HG03457 (cell line): ENCODE measurements around the gene FAM78B.

Source experiments
- ATAC-seq: cut with Tn5 transposase; IDR thresholded peaks from one replicate; pipeline ENCODE4 v1.9.1; 2021; ENCODE audit warnings: moderate number of reproducible peaks; ENCODE audit not compliant: unreplicated experiment

Gene FAM78B

GRCh38 chr1:166164995-166165660 lies 1.7 kb downstream of the FAM78B start:
- ATAC-seq = no peak

GRCh38 chr1:166164646-166164994 lies 2.2 kb downstream of the FAM78B start:
- ATAC-seq = no peak

- ATAC-seq = no peak
Observed at GRCh38 chr1:166159656-166160055, 7.1 kb downstream of the FAM78B start.

- ATAC-seq = no peak
Observed at GRCh38 chr1:166156674-166157073, 10.1 kb downstream of the FAM78B start.

- ATAC-seq = no peak
Observed at GRCh38 chr1:166155108-166155507, 11.7 kb downstream of the FAM78B start.

GRCh38 chr1:166153525-166154314 lies 13.1 kb downstream of the FAM78B start:
- ATAC-seq = no peak

GRCh38 chr1:166152978-166153377 lies 13.8 kb downstream of the FAM78B start:
- ATAC-seq = no peak

GRCh38 chr1:166151804-166152203 lies 15.0 kb downstream of the FAM78B start:
- ATAC-seq = no peak

- no peak for ATAC-seq
Observed at GRCh38 chr1:166145499-166145898, 21.3 kb downstream of the FAM78B start.

GRCh38 chr1:166141969-166142368 lies 24.8 kb downstream of the FAM78B start:
- ATAC-seq = no peak

- ATAC-seq = no peak
Observed at GRCh38 chr1:166140251-166140650, 26.6 kb downstream of the FAM78B start.

- no peak for ATAC-seq
Observed at GRCh38 chr1:166139735-166140134, 27.1 kb downstream of the FAM78B start.

GRCh38 chr1:166136699-166137401 lies 30.0 kb downstream of the FAM78B start:
- no peak for ATAC-seq

- ATAC-seq = no peak
Observed at GRCh38 chr1:166136222-166136621, 30.6 kb downstream of the FAM78B start.

GRCh38 chr1:166133857-166134256 lies 32.9 kb downstream of the FAM78B start:
- ATAC-seq = no peak

GRCh38 chr1:166133276-166133841 lies 33.4 kb downstream of the FAM78B start:
- ATAC-seq = no peak

- ATAC-seq = no peak
Observed at GRCh38 chr1:166132496-166132895, 34.3 kb downstream of the FAM78B start.

- ATAC-seq = no peak
Observed at GRCh38 chr1:166129006-166129405, 37.8 kb downstream of the FAM78B start.

- no peak for ATAC-seq
Observed at GRCh38 chr1:166128195-166128594, 38.6 kb downstream of the FAM78B start.

GRCh38 chr1:166127003-166127402 lies 39.8 kb downstream of the FAM78B start:
- ATAC-seq = no peak

GRCh38 chr1:166122873-166123466 lies 43.8 kb downstream of the FAM78B start:
- ATAC-seq = no peak
